CD4-positive, alpha-beta T cell treated with Interleukin-17A for 4 hours (primary cell): ENCODE measurements around the gene RING1.

Experiments
- DNase-seq: peaks from one replicate; pipeline ENCODE4 v3.0.0-alpha.2; 2020; ENCODE audit warnings: mixed read lengths

The RING1 gene

GRCh38 chr6:33208091-33208967, at the start of gene RING1:
TSS of gene RING1 (plus strand) at chr6:33208500. CDS start at chr6:33208823, 323 bp downstream.
- peak; percentile 92 for DNase-seq

GRCh38 chr6:33160096-33160495, 48.2 kb upstream of the RING1 start:
- DNase-seq = no peak

GRCh38 chr6:33160728-33161344, 47.5 kb upstream of the RING1 start:
- no peak for DNase-seq

GRCh38 chr6:33161354-33162331, 46.7 kb upstream of the RING1 start:
- peak; percentile 88 for DNase-seq

- DNase-seq = no peak
Observed at GRCh38 chr6:33163540-33163939, 44.8 kb upstream of the RING1 start.

- no peak for DNase-seq
Observed at GRCh38 chr6:33164176-33164575, 44.1 kb upstream of the RING1 start.

- no peak for DNase-seq
Observed at GRCh38 chr6:33164665-33165373, 43.5 kb upstream of the RING1 start.

GRCh38 chr6:33165581-33166258, 42.6 kb upstream of the RING1 start:
- DNase-seq = no peak

GRCh38 chr6:33166363-33166762, 41.9 kb upstream of the RING1 start:
- no peak for DNase-seq

- no peak for DNase-seq
Observed at GRCh38 chr6:33166811-33167210, 41.5 kb upstream of the RING1 start.

- DNase-seq = no peak
Observed at GRCh38 chr6:33167374-33168283, 40.7 kb upstream of the RING1 start.

- DNase-seq = no peak
Observed at GRCh38 chr6:33168284-33168601, 40.1 kb upstream of the RING1 start.

GRCh38 chr6:33168639-33169038, 39.7 kb upstream of the RING1 start:
- DNase-seq = no peak

GRCh38 chr6:33169291-33170175, 38.8 kb upstream of the RING1 start:
- no peak for DNase-seq

GRCh38 chr6:33170176-33171015, 37.9 kb upstream of the RING1 start:
- no peak for DNase-seq

GRCh38 chr6:33171016-33171879, 37.1 kb upstream of the RING1 start:
- no peak for DNase-seq

GRCh38 chr6:33171880-33172687, 36.2 kb upstream of the RING1 start:
- no peak for DNase-seq
